Measurements from ENCODE around the gene RLBP1.

The RLBP1 gene

GRCh38 chr15:89179966-89180875, 41.2 kb downstream of the RLBP1 start:
- peaks cover 28% of the 10 kb centered on the region for H3K36me3 ChIP-seq (ENCODE audit: insufficient read depth, low read length)
- no peak overlapping the region for H3K9ac ChIP-seq (ENCODE audit: low read depth, low read length)
- ATAC-seq (ENCODE audit: insufficient read depth, low read depth) (no peak), DNase-seq (no peak)
- H3K9me3 ChIP-seq (ENCODE audit: insufficient read depth, low read length, severe bottlenecking): no peaks in the 10 kb centered on the region
- H3K4me1 ChIP-seq (ENCODE audit: insufficient read depth, low read length): no peaks in the 10 kb centered on the region
- H3K27me3 ChIP-seq (ENCODE audit: insufficient read depth, low read length, poor library complexity): no peaks in the 10 kb centered on the region
- no peaks in the 10 kb centered on the region for H3K79me2 ChIP-seq (ENCODE audit: insufficient read depth, low read length)
- TF ChIP-seq CTCF (IDR thresholded peaks at IDR 0.05; ENCODE audit: borderline replicate concordance, extremely low read depth, low read length, poor library complexity, severe bottlenecking) (no peak), EZH2 (IDR thresholded peaks at IDR 0.05; ENCODE audit: borderline replicate concordance, low read depth, low read length, severe bottlenecking) (no peak)
- H3K27ac ChIP-seq (ENCODE audit: low read length): no peak overlapping the region
- H2AFZ ChIP-seq (ENCODE audit: low read depth, low read length): no peak overlapping the region
- H3K4me2 ChIP-seq (ENCODE audit: insufficient read depth, low read length): no peak overlapping the region
- no peak overlapping the region for H3K4me3 ChIP-seq (ENCODE audit: low read depth in 1 of 2, low read length in 2 of 2)
- no peaks in the 10 kb centered on the region for H4K20me1 ChIP-seq (ENCODE audit: insufficient read depth, low read length)

GRCh38 chr15:89178307-89178977, 42.9 kb downstream of the RLBP1 start:
- peaks cover 28% of the 10 kb centered on the region for H3K36me3 ChIP-seq (ENCODE audit: insufficient read depth, low read length)
- no peak overlapping the region for H3K4me3 ChIP-seq (ENCODE audit: low read depth in 1 of 2, low read length in 2 of 2)

DNA sequence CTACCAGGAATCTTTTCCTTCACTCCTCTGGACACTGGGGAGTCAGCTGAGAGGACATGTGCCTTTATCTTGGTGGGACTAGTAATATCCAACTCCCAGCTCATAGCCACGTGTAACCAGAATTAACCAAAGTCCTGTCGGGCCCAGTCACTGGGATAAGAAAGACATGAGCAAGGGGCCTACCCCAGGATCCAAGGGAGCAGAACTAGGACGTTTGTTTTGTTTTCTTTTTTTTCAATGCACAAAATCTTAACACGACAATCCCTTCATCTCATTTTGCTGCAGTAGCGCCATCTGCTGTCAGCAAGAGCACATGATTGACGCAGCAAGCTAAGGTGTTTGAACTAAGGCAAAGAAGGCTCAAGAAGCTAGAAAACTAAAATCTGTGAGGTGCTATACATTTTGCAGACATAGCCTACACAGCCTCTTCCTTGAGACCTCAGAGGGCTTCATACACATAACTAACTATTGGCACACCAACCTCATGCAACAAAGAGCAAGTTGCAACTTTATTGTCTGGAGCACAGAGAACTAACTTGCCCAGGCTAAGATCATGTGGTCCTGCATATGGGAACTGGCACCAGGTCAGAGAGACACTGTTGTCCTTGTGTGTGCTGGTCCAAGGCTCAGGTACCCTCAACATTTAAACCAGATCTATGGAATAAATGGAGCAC, 43.6 kb downstream of the RLBP1 start:
- no peaks in the 10 kb centered on the region for H3K4me1 ChIP-seq (ENCODE audit: insufficient read depth, low read length)
- H3K36me3 ChIP-seq (ENCODE audit: insufficient read depth, low read length): peaks cover 28% of the 10 kb centered on the region
- TF ChIP-seq CTCF (IDR thresholded peaks at IDR 0.05; ENCODE audit: borderline replicate concordance, extremely low read depth, low read length, poor library complexity, severe bottlenecking) (peak; percentile 83), EZH2 (IDR thresholded peaks at IDR 0.05; ENCODE audit: borderline replicate concordance, low read depth, low read length, severe bottlenecking) (no peak)
- no peaks in the 10 kb centered on the region for H3K27me3 ChIP-seq (ENCODE audit: insufficient read depth, low read length, poor library complexity)
- H2AFZ ChIP-seq (ENCODE audit: low read depth, low read length): no peak overlapping the region
- no peak overlapping the region for H3K4me3 ChIP-seq (ENCODE audit: low read depth in 1 of 2, low read length in 2 of 2)
- no peak overlapping the region for H3K4me2 ChIP-seq (ENCODE audit: insufficient read depth, low read length)
- no peaks in the 10 kb centered on the region for H3K79me2 ChIP-seq (ENCODE audit: insufficient read depth, low read length)
- DNase-seq (peak; percentile 53), ATAC-seq (ENCODE audit: insufficient read depth, low read depth) (peak; percentile 59; the same call in 2 of the 3 replicates)
- no peak overlapping the region for H3K9ac ChIP-seq (ENCODE audit: low read depth, low read length)
- no peak overlapping the region for H3K27ac ChIP-seq (ENCODE audit: low read length)
- no peaks in the 10 kb centered on the region for H3K9me3 ChIP-seq (ENCODE audit: insufficient read depth, low read length, severe bottlenecking)
- H4K20me1 ChIP-seq (ENCODE audit: insufficient read depth, low read length): no peaks in the 10 kb centered on the region

More at GRCh38 chr15:89178307-89178977, 42.9 kb downstream of the RLBP1 start:
- no peak for TF ChIP-seq CTCF (IDR thresholded peaks at IDR 0.05; ENCODE audit: borderline replicate concordance, extremely low read depth, low read length, poor library complexity, severe bottlenecking)
- no peak for TF ChIP-seq EZH2 (IDR thresholded peaks at IDR 0.05; ENCODE audit: borderline replicate concordance, low read depth, low read length, severe bottlenecking)
- H3K9me3 ChIP-seq (ENCODE audit: insufficient read depth, low read length, severe bottlenecking): no peaks in the 10 kb centered on the region
- no peak overlapping the region for H3K9ac ChIP-seq (ENCODE audit: low read depth, low read length)
- no peak overlapping the region for H3K4me2 ChIP-seq (ENCODE audit: insufficient read depth, low read length)
- H3K27ac ChIP-seq (ENCODE audit: low read length): no peak overlapping the region
- H2AFZ ChIP-seq (ENCODE audit: low read depth, low read length): no peak overlapping the region
- DNase-seq (no peak), ATAC-seq (ENCODE audit: insufficient read depth, low read depth) (no peak)
- H3K27me3 ChIP-seq (ENCODE audit: insufficient read depth, low read length, poor library complexity): no peaks in the 10 kb centered on the region
- no peaks in the 10 kb centered on the region for H3K4me1 ChIP-seq (ENCODE audit: insufficient read depth, low read length)
- H4K20me1 ChIP-seq (ENCODE audit: insufficient read depth, low read length): no peaks in the 10 kb centered on the region
- H3K79me2 ChIP-seq (ENCODE audit: insufficient read depth, low read length): no peaks in the 10 kb centered on the region
